ENCODE measurements around the gene TNFRSF8.

GRCh38 chr1:12102066-12102465 lies 39.0 kb downstream of the TNFRSF8 start:
- no peak for TF ChIP-seq CTCF (IDR thresholded peaks at IDR 0.05)
- no peak for TF ChIP-seq POLR2A (IDR thresholded peaks at IDR 0.05)
- no peak for TF ChIP-seq POLR2AphosphoS5 (IDR thresholded peaks at IDR 0.05)
